WERI-Rb-1 (cell line): ENCODE data around the gene TULP4.

Experiments
- DNase-seq: peaks from one replicate; pipeline ENCODE4 v3.0.0-alpha.2; 2020
- H3K27ac ChIP-seq: fragments of 250-450 bp; sonication (Bioruptor Pico); 2 replicates; pipeline ENCODE4 v1.5.1; 2020; ENCODE audit warnings: mild to moderate bottlenecking, moderate library complexity
- H3K27me3 ChIP-seq: fragments of 250-450 bp; sonication (Bioruptor Pico); 2 replicates; pipeline ENCODE4 v1.5.1; 2021; ENCODE audit warnings: mild to moderate bottlenecking, low read depth, moderate library complexity; ENCODE audit not compliant: insufficient read depth, severe bottlenecking
- H3K36me3 ChIP-seq: fragments of 250-450 bp; sonication (Bioruptor Pico); 2 replicates; pipeline ENCODE4 v1.5.1; 2020; ENCODE audit warnings: mild to moderate bottlenecking, moderate library complexity
- H3K4me3 ChIP-seq: 2 replicates; pipeline ENCODE4 v1.5.1; 2011; ENCODE audit warnings: low read depth, mild to moderate bottlenecking, control low read depth, low read length
- H3K9me3 ChIP-seq: fragments of 250-450 bp; sonication (Bioruptor Pico); 2 replicates; pipeline ENCODE4 v1.5.1; 2021; ENCODE audit warnings: mild to moderate bottlenecking, moderate library complexity; ENCODE audit not compliant: severe bottlenecking
- CTCF ChIP-seq: IDR thresholded peaks from 2 replicates; pipeline ENCODE4 v1.5.1; 2011; ENCODE audit warnings: low read depth, mild to moderate bottlenecking, control low read depth, inconsistent platforms, low read length

Gene TULP4

GRCh38 chr6:158431036-158431435 lies 118.8 kb downstream of the TULP4 start:
- no peak for DNase-seq
- no peaks in the 10 kb centered on the region for H3K9me3 ChIP-seq

GRCh38 chr6:158431560-158431959 lies 119.3 kb downstream of the TULP4 start:
- Histone ChIP-seq H3K9me3 (no peaks in the 10 kb centered on the region), H3K36me3 (peaks cover 45% of the 10 kb centered on the region), H3K27me3 (no peaks in the 10 kb centered on the region), H3K27ac (no peak overlapping the region), H3K4me3 (no peak overlapping the region)
- TF ChIP-seq CTCF: no peak
- no peak for DNase-seq

More at GRCh38 chr6:158431036-158431435, 118.8 kb downstream of the TULP4 start:
- TF ChIP-seq CTCF: no peak
- H3K27ac ChIP-seq: no peak overlapping the region
- no peak overlapping the region for H3K4me3 ChIP-seq
- H3K27me3 ChIP-seq: no peaks in the 10 kb centered on the region
- H3K36me3 ChIP-seq: peaks cover 46% of the 10 kb centered on the region

GRCh38 chr6:158437571-158437970 lies 125.3 kb downstream of the TULP4 start:
- Histone ChIP-seq H3K4me3 (no peak overlapping the region), H3K27ac (no peak overlapping the region), H3K36me3 (peaks cover 42% of the 10 kb centered on the region), H3K9me3 (no peaks in the 10 kb centered on the region), H3K27me3 (no peaks in the 10 kb centered on the region)
- TF ChIP-seq CTCF: no peak
- no peak for DNase-seq

GRCh38 chr6:158438226-158438625 lies 126.0 kb downstream of the TULP4 start:
- no peak for DNase-seq
- Histone ChIP-seq H3K36me3 (peaks cover 42% of the 10 kb centered on the region), H3K4me3 (no peak overlapping the region), H3K27ac (no peak overlapping the region), H3K9me3 (no peaks in the 10 kb centered on the region), H3K27me3 (no peaks in the 10 kb centered on the region)
- no peak for TF ChIP-seq CTCF

GRCh38 chr6:158439255-158439654 lies 127.0 kb downstream of the TULP4 start:
- DNase-seq: no peak
- H3K4me3 ChIP-seq: no peak overlapping the region
- no peak for TF ChIP-seq CTCF
- no peak overlapping the region for H3K27ac ChIP-seq
- no peaks in the 10 kb centered on the region for H3K27me3 ChIP-seq
- peaks cover 37% of the 10 kb centered on the region for H3K36me3 ChIP-seq
- no peaks in the 10 kb centered on the region for H3K9me3 ChIP-seq

- Histone ChIP-seq H3K4me3 (no peak overlapping the region), H3K27ac (no peak overlapping the region), H3K36me3 (peaks cover 33% of the 10 kb centered on the region), H3K27me3 (no peaks in the 10 kb centered on the region), H3K9me3 (no peaks in the 10 kb centered on the region)
- TF ChIP-seq CTCF: no peak
- DNase-seq: no peak
These were observed 129.5 kb downstream of the TULP4 start for GRCh38 chr6:158441716-158442215.
